ENCODE results near the gene PRMT9. TPM values are rescaled to one million over a fixed set of nuclear protein-coding genes. Genes with fewer than 3 reads are reported as not detected.

The PRMT9 gene
- total and polyA plus RNA-seq, 9 of the 15 experiments (the other 6 are each of a cell fraction or from before 2014, with no cell fraction given) = 3.5 to 15.6 (median 7.2) TPM

- in situ Hi-C loops (cut with MboI) = loop anchor here (10.0 to 25.0 kb wide), 2 partner anchors 426 to 579 kb away; no protein-coding TSS in a partner anchor
Observed at GRCh38 chr4:147591106-147591505, 92.9 kb downstream of the PRMT9 start.

More at GRCh38 chr4:147591106-147591505, 92.9 kb downstream of the PRMT9 start:
- no peak for TF ChIP-seq E4F1 (CRISPR knock-in tag; IDR thresholded peaks at IDR 0.05; ENCODE audit: borderline replicate concordance)
- TF ChIP-seq NRF1 (conservative IDR thresholded peaks at IDR 0.05 in 1 of 2, IDR thresholded peaks at IDR 0.05 in 1 of 2) = no peak
- TF ChIP-seq TCFL5 (CRISPR knock-in tag; conservative IDR thresholded peaks at IDR 0.05) = no peak
- TF ChIP-seq ZNF398 (CRISPR knock-in tag; IDR thresholded peaks at IDR 0.05) = no peak
- TF ChIP-seq CBFA2T3 (IDR thresholded peaks at IDR 0.05) = 0 out of 2 replicates have a peak, but pooled peaks have one; percentile 10
- TF ChIP-seq ATF3 (IDR thresholded peaks at IDR 0.05) = no peak
- no peak for TF ChIP-seq ATF3 (CRISPR knock-in tag; conservative IDR thresholded peaks at IDR 0.05)
- no peak for TF ChIP-seq ZNF165 (CRISPR knock-in tag; IDR thresholded peaks at IDR 0.05; ENCODE audit: borderline replicate concordance)
- TF ChIP-seq ZNF354B (CRISPR knock-in tag; IDR thresholded peaks at IDR 0.05) = no peak
- no peak for TF ChIP-seq YY1 (IDR thresholded peaks at IDR 0.05; ENCODE audit: borderline replicate concordance in 1 of 3, control insufficient read depth in 1 of 3, extremely low read depth in 1 of 3, insufficient read depth in 3 of 3, insufficient read length in 1 of 3, insufficient replicate concordance in 2 of 3, low read depth in 1 of 3, low read length in 2 of 3)
- peak; percentile 33 for TF ChIP-seq RBM25 (IDR thresholded peaks at IDR 0.05; ENCODE audit: low read depth, low read length, severe bottlenecking)
- no peak for TF ChIP-seq SLC30A9 (CRISPR knock-in tag; IDR thresholded peaks at IDR 0.05)
- TF ChIP-seq NUFIP1 (IDR thresholded peaks at IDR 0.05; ENCODE audit: partially characterized antibody) = no peak
- Histone ChIP-seq H3K4me3 (no peak overlapping the region), H3K9me3 (replicated peaks; ENCODE audit: control insufficient read depth, insufficient read depth, low read depth, low read length) (no peaks in the 10 kb centered on the region), H3K79me2 (ENCODE audit: control insufficient read depth, insufficient read depth, low read length) (no peaks in the 10 kb centered on the region), H4K20me1 (replicated peaks; ENCODE audit: control insufficient read depth, insufficient read depth, low read length) (no peaks in the 10 kb centered on the region), H3K27me3 (ENCODE audit: control insufficient read depth in 2 of 2, insufficient read depth in 2 of 2, low read length in 2 of 2) (no peaks in the 10 kb centered on the region), H3K4me2 (ENCODE audit: insufficient read depth, low read length) (no peak overlapping the region), H3K27ac (ENCODE audit: extremely low read depth, low read depth, low read length) (no peak overlapping the region), H2AFZ (ENCODE audit: low read depth, low read length) (no peak overlapping the region), H3K36me3 (ENCODE audit: control insufficient read depth, insufficient read depth, low read length) (no peaks in the 10 kb centered on the region), H3K9ac (ENCODE audit: insufficient read depth in 1 of 2, low read depth in 2 of 2, low read length in 2 of 2) (no peak overlapping the region), H3K9me1 (ENCODE audit: control insufficient read depth, insufficient read depth, low read length) (no peaks in the 10 kb centered on the region), H3K4me1 (replicated peaks in 1 of 2; ENCODE audit: control insufficient read depth in 2 of 2, insufficient read depth in 2 of 2, low read length in 2 of 2) (no peaks in the 10 kb centered on the region)
- CTCF ChIA-PET (ENCODE audit: low intra/inter-chr PET ratio) = interaction anchor here (0.9 to 1.4 kb wide), 2 partner anchors 72 to 572 kb away, joined by 4 read pairs; no protein-coding TSS in a partner anchor
- POLR2A ChIA-PET = no interaction called here
- ATAC-seq (no peak), FAIRE-seq (no peak), DNase-seq (ENCODE audit: extremely low read depth in 1 of 4, low spot score in 3 of 4) (no peak)
- no TSS peak for BruUV-seq (replicated peaks)
- intact Hi-C loops (cut with micrococcal nuclease) = loop anchor here (2.0 kb wide), 1 partner anchor 276 kb away; no protein-coding TSS in a partner anchor

Data from K562 (cell line).